Measurements from ENCODE around the gene UCK2. TPM values are rescaled to one million over a fixed set of nuclear protein-coding genes. Genes with fewer than 3 reads are reported as not detected.

The UCK2 gene
- total RNA-seq, 1 donor from 2014 or later, result 40.9 TPM

DNA sequence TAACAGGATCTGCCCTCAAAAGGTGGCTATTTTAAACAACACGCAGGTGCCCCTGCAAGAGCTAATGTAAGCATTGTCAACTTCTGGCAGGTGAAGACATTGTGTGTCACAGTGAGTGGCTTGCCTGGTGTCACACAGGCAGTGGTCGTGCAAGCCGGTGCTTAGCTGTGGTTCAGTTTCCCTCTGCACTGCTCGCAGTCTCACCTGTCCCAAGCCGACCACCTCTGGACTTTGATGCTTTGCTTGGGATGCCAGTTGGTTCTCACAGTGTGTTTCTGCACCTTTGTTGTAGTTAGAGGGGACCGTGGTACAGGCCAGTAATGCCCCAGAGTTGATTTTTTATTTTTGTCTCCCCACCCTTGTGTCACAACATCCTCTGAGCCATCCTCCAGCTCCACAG is 85.2 kb downstream of the UCK2 start:
- Mint-ChIP-seq H3K9me3 (no peaks in the 10 kb centered on the region), H3K4me3 (no peak overlapping the region), H3K27ac (no peak overlapping the region), H3K36me3 (peaks cover 5% of the 10 kb centered on the region), H3K27me3 (ENCODE audit: low read depth) (no peaks in the 10 kb centered on the region), H3K4me1 (peaks cover 3% of the 10 kb centered on the region)
- no peak for DNase-seq (ENCODE audit: low spot score in 2 of 2, unreplicated experiment in 2 of 2)
- no peak for TF ChIP-seq CTCF (IDR thresholded peaks at IDR 0.05; ENCODE audit: unreplicated experiment)

- TF ChIP-seq CTCF (IDR thresholded peaks at IDR 0.05; ENCODE audit: unreplicated experiment), result peak; percentile 65
- no peaks in the 10 kb centered on the region for H3K27me3 Mint-ChIP-seq (ENCODE audit: low read depth)
- DNase-seq (ENCODE audit: low spot score in 2 of 2, unreplicated experiment in 2 of 2), result peak in 1 of 2 experiments; percentile 75
- no peak overlapping the region for H3K4me3 Mint-ChIP-seq
- no peak overlapping the region for H3K27ac Mint-ChIP-seq
- H3K36me3 Mint-ChIP-seq, result no peaks in the 10 kb centered on the region
- no peaks in the 10 kb centered on the region for H3K9me3 Mint-ChIP-seq
- peaks cover 3% of the 10 kb centered on the region for H3K4me1 Mint-ChIP-seq
Measured at GRCh38 chr1:165914136-165914798, 86.9 kb downstream of the UCK2 start.

DNA sequence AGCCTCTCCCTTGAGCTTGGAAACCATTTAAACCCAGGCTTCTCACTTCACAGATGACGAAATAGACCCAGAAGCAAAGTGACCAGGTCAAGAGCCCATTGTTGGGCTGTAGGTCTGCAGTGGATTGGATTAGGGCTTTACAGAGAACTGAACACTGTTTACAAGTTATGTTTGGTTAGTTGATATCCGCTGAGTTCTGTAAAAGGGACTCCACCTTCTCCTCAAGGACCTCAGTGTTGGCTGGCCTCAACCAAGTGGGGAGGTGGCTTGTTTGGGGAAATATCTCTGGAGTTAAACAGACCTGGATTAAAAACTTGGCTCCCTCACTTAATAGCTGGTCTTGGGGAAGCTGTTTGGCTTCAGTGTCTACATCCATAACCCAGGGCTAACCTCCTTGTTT is 88.1 kb downstream of the UCK2 start:
- no peak overlapping the region for H3K27ac Mint-ChIP-seq
- no peak overlapping the region for H3K4me3 Mint-ChIP-seq
- H3K9me3 Mint-ChIP-seq, result no peaks in the 10 kb centered on the region
- DNase-seq (ENCODE audit: low spot score in 2 of 2, unreplicated experiment in 2 of 2), result no peak
- no peaks in the 10 kb centered on the region for H3K27me3 Mint-ChIP-seq (ENCODE audit: low read depth)
- TF ChIP-seq CTCF (IDR thresholded peaks at IDR 0.05; ENCODE audit: unreplicated experiment), result no peak
- H3K36me3 Mint-ChIP-seq, result no peaks in the 10 kb centered on the region
- H3K4me1 Mint-ChIP-seq, result peaks cover 3% of the 10 kb centered on the region

DNA sequence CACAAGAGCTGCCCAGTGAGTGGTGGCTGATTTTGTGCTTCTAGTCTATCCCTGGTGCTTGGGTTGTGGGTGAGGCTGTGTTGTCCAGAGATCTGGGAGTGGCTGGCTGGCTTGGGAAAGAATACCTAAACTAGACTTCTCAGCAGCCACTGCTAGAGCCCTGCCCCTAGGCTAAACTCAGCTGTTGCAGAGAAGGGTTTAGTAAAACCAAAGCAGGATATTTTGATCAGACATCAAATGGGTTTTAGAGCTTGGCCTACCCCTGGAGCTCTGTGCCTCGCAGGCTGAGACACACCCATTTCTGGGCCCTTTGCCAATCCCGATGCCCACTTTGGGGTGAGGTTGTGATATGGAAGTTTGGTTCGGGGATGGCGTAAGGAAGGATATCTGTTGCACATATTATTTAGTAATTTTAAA is 88.5 kb downstream of the UCK2 start:
- no peaks in the 10 kb centered on the region for H3K36me3 Mint-ChIP-seq
- H3K4me1 Mint-ChIP-seq, result peaks cover 3% of the 10 kb centered on the region
- TF ChIP-seq CTCF (IDR thresholded peaks at IDR 0.05; ENCODE audit: unreplicated experiment), result no peak
- no peaks in the 10 kb centered on the region for H3K9me3 Mint-ChIP-seq
- H3K27ac Mint-ChIP-seq, result no peak overlapping the region
- no peak overlapping the region for H3K4me3 Mint-ChIP-seq
- no peak for DNase-seq (ENCODE audit: low spot score in 2 of 2, unreplicated experiment in 2 of 2)
- H3K27me3 Mint-ChIP-seq (ENCODE audit: low read depth), result no peaks in the 10 kb centered on the region

DNA sequence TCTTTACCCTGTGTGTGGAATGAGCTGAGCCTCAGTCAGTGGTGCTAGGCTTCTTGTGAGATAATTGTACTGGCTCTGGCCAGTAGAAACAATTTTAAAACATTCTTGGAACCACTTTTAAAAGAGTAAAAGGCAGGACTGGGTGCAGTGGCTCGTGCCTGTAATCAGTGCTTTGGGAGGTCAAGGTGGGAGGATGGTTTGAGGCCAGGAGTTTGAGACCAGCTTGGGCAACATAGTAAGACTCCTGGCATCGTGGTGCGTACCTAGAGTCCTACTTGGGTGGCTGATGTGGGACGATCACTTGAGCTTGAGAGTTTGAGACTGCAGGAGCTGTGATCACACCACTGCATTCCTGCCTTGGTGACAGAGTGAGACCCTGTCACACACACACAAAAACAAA is 89.8 kb downstream of the UCK2 start:
- H3K27ac Mint-ChIP-seq, result no peak overlapping the region
- no peaks in the 10 kb centered on the region for H3K27me3 Mint-ChIP-seq (ENCODE audit: low read depth)
- no peaks in the 10 kb centered on the region for H3K9me3 Mint-ChIP-seq
- TF ChIP-seq CTCF (IDR thresholded peaks at IDR 0.05; ENCODE audit: unreplicated experiment), result no peak
- H3K4me3 Mint-ChIP-seq, result no peak overlapping the region
- no peak for DNase-seq (ENCODE audit: low spot score in 2 of 2, unreplicated experiment in 2 of 2)
- peaks cover 3% of the 10 kb centered on the region for H3K4me1 Mint-ChIP-seq
- H3K36me3 Mint-ChIP-seq, result no peaks in the 10 kb centered on the region

DNA sequence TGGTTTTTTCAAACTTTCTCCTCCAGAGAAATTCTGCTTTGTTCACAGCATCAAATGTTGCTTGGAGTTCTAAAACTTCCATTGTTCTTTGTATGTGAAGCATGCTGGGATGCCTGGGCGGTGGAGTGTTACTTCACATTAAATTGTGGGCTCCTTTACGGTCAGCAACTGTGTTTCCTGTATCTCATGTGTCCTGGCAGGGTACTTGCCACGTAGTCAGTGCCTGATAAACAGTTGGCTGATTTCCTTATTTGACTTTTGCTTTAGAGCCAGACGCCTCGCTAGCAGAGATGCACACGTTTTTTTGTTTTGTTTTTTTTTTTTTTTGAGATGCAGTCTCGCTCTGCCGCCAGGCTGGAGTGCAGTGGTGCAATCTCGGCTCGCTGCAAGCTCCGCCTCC is 96.7 kb downstream of the UCK2 start:
- Mint-ChIP-seq H3K27ac (no peak overlapping the region), H3K4me1 (no peaks in the 10 kb centered on the region), H3K4me3 (no peak overlapping the region), H3K36me3 (no peaks in the 10 kb centered on the region), H3K27me3 (ENCODE audit: low read depth) (peaks cover 4% of the 10 kb centered on the region), H3K9me3 (no peaks in the 10 kb centered on the region)
- no peak for TF ChIP-seq CTCF (IDR thresholded peaks at IDR 0.05; ENCODE audit: unreplicated experiment)
- no peak for DNase-seq (ENCODE audit: low spot score in 2 of 2, unreplicated experiment in 2 of 2)
